Measurements from ENCODE around the gene OSBPL9.

The OSBPL9 gene

DNA sequence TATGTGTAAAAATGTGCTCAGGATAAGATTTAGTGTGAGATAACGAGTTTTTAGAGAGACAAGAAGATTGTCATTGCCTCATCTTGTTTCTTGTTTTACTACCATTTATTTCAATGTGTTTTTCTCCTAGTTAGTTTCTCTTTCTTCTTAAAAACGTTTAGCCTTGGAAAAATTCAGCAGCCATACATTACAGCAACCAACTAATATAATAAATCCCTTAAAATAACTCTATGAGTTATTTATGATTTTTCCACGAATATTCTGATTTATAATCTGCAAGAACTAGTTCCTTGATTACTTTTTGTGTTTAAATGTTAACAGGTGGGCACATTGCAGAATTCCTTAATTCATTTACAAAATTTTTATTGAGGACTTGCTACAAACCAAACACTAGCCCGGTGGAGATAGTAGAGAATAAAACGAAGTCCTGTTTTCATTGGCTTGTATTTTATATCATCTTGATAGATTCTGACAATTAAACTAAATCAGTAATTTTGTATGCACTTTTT, 118.9 kb downstream of the OSBPL9 start:
- no peak for DNase-seq (ENCODE audit: low read depth)

DNA sequence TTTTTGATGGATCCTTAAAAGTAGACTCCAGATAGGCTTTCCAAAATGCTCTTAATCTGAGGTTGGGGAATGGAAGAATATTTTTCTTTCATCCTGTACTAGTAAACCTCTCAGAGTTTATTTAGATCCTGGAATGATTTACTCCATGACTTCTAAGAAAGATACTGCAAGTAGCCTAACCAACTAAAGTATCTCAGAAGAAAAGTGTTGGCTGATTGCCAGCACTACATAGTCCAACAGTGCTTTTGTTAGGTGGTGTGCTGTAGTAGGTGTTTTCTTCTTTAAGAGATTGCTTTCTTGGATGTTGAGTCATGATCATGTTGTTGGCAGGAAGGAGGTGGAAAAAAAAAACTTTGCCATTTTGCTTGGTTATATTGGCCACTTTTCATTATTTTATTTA, 119.8 kb downstream of the OSBPL9 start:
- DNase-seq (ENCODE audit: low read depth), result no peak

DNA sequence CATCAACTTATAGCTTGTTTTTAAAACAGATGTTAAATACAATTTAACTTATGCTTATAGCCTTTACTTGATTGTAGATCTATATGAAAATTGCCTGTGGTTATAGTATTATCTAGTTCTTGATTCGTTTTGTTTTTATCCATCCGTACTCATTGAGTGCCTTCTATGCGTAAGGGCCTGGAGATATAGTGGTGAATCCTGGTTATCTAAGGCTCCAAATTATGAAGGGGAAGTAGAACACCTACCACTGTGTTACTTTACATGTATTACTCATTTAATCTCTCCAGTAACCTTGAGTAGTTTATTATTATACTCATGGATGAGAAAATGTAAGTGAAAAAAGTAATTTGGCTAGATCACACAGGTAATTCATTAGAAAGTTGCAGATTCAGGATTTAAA, 121.8 kb downstream of the OSBPL9 start:
- DNase-seq (ENCODE audit: low read depth), result no peak

DNA sequence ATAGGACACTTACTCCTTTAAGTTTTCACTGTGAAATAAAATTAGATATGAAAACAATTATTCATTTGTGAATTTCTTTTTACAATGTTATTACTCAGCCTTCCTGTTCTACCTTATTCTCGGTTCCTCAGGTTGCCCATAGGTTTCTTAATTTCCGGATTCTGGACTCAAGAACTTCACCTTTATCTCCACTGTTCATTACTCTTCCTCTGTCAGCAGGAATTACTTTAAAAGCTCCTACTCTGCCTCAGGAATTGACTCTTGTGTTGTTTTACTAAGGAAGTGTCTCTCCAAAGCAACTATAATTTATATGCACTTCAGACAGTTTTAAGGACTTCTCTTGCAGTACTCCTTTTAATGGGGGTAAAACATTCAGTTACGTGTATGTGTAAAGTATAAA, 123.8 kb downstream of the OSBPL9 start:
- DNase-seq (ENCODE audit: low read depth), result no peak

DNA sequence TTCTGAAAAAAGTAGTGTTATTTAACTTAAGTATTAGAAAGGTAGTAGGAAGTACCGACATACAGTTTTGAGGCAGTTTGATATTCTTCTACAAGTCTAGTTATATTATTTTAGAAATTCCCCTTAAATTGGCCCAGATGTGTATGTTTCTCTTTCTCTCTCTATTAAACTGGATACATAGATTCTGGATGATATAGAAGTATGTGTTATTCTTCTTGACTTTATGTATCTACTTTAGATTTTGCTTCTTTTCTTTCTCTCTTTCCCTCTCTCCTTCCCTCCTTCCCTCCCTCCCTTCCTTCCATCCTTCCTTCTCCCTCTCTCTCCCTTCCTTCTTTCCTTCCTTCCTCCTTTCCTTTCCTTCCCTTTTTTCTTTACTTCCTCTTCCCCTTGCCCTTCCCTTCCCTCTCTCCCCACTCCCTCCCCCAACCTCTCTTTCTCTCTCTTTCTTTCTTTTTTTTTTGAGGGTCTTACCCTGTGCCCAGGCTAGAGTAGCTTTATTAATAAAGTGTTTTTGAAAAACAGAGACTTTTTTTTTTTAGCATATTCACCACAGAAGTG, 124.3 kb downstream of the OSBPL9 start:
- DNase-seq (ENCODE audit: low read depth), result no peak

DNA sequence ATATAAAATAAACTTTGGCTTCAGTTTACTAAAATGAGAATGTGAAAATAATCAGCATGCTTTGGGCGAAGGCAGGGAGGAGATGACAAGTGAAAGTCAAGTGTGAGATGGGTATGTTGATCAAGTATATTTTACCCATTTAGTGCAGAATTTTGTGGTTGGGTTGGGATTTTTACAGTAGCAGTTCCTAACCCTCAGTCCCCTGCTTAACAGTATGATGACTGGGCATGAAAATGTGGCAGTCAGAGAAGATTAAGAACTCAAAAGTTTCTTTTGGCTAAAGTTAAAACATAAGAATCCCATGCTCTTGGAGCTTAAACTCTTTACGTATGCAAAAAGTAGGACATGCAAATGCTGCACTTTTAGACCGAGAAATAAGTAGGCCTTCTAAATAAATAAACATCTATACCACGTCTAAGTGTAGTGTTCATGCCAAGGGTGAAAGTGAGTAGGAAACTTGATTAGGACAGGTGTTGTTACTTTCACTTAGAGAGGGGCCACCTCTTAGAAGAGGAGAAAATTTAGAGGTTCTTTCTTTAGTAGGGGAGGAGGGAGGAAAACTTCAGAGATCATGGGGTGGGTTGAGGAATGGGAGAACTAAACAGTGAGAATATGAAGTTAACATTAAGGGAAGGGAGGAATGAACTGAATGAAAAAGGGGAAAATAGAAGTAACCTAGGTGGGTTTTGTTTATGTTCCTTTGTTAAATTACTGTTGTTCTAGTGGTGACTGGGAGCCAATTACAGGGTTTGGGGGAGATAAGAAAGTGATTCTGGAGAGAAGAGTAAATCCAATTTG, 127.8 kb downstream of the OSBPL9 start:
- no peak for DNase-seq (ENCODE audit: low read depth)

DNA sequence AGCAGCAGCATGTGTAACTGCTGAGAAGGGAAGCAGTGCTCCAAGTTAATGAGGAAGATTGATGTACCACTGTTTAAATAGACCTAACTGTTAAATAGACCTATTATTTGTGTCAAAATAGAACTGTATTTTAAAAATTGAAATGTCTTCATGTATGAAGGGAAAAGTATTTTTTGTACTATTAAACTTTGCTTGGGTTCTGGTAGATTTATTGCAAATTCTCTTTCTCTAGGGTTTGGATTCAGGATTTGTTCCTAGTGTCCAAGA, 128.3 kb downstream of the OSBPL9 start:
- DNase-seq (ENCODE audit: low read depth), result no peak

DNA sequence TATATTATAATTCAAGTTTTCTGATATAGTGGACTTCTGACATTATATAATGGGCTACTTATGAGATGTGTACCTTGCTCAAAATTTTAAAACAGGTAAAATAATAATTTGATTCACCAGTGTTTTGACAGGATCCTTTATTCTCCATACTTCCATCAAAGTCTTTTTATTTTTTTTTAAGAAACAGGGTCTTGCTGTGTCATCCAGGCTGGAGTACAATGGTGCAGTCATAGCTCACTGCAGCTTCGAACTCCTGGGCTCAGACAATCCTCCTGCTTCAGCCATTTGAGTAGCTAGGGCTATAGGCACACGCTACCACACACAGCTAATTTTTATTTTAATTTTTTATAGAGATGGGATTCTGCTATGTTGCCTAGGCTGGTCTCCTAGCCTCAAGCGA, 132.3 kb downstream of the OSBPL9 start:
- DNase-seq (ENCODE audit: low read depth), result no peak

DNA sequence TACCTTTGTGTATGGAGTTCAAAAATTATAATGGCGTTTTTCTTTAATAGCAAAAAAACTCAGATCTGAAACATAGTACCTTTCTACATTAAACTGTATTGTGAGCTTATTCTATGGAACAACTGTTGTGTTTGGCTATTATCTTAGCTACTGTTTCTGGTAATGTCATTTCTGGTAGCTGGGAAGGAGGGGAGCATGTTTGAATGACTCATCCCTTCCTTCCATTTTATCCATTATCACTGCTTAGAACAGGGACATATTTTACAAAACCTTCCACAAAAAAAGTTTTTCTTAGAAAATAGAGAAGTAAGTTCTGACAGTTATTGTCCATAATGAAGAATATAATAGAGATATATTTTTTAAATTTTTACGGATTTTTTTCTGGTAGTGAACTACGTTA, 133.3 kb downstream of the OSBPL9 start:
- DNase-seq (ENCODE audit: low read depth), result no peak

DNA sequence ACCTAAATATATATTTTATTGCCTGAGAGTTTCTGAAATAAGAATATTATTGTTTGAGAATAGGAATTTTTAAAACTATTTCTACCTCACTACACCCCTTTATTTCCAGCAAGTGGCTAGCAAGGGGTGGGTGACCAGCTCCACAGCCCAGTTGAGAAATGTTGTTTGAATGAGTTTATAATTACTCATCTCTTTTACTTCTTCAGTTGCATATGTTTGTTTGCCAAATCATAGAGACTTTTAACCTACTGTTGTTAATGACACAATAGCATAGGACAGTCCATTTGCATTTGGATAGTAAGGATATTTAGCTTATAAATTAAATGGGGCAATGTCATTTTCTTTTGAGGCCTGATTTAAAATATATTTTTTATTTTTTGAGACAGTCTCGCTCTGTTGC, 133.8 kb downstream of the OSBPL9 start:
- no peak for DNase-seq (ENCODE audit: low read depth)

DNA sequence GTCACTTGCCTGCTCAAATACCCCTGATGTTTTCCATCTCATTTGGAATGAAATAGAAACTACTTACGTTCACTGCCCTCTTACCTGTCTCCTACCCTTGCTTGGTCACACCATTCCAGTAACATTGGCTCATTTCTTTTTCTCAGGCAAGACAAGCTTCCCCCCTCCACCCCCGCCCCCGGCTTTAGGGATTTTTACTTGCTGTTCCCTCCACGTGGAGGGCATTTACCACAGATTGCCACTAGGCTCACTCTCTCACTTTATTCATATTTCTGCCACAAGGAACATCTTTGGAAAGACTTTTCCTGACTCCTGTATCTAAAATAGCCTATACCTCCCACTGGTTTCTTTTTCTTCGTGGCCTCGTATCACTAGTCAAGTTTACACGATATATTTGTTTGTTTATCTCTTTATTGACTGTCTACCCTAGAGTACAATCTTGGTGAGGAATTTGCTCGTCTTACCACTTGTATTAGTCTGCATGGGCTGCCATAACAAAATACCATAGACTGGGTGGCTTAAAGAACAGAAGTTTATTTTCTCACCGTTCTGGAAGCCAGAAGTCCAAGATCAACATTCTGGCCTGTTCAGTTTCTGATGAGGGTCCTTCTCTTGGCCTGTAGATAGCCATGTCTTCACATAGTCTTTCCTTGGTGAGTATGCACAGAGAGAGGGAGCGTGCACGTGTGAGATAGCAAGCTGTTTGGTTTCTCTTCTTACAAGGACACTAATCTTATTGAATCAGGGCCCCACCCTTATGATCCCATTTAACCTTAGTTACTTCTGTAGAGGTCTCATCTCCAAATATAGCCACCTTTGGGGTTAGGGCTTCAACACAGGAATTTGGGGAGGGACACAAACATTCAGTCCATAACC, 135.4 kb downstream of the OSBPL9 start:
- DNase-seq (ENCODE audit: low read depth), result no peak

DNA sequence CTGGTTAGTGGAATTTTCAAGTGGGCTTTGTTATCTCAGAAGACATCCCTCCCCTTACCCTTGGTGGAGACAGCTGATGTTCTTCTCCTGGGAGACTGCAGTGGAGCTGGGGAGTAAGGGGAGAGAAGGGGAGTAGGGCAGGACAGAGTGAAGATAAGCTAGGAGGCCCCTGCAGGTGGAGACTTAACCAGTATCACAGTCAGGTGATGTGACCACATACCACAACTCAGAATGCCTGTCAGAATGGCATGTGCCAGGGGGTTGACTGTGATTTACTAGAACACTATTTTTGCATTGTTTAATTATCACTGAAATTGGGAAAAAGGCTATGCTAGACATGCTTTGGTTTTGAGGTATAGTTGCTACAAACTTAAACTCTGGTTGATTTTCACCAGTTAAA, 137.1 kb downstream of the OSBPL9 start:
- no peak for DNase-seq (ENCODE audit: low read depth)

DNA sequence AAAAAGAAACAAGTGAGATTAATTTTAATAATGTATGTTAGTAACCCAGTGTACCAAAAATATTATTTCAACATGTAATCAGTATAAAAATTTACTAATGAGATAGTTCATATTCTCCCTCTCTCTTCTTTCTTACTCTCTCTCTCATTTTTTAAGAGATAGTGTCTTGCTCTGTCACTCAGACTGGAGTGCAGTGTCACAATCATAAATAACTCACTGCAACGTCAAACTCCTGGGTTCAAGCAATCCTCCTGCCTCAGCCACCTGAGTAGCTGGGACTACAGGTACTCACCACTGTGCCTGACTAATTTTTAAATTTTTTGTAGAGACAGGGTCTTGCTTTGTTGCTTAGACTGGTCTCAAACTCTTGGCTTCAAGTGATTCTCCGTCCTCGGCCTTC, 137.8 kb downstream of the OSBPL9 start:
- DNase-seq (ENCODE audit: low read depth), result no peak

DNA sequence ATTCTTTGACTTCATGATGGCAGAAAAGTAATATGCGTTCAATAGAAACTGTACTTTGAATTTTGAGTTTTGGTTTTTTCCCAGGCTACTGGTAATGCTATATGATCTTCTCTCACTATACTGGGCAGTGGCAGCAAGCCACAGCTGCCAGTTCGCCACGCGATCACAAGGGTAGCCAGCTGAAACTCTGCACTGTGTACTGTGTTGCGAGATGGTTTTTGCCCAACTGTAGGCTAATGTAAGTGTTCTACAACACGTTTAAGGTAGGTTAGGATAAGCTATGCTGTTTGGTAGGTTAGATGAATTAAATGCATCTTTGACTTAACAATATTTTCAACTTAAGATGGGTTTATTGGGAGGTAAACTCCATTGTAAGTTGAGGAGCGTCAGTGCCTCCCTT, 138.5 kb downstream of the OSBPL9 start:
- no peak for DNase-seq (ENCODE audit: low read depth)

DNA sequence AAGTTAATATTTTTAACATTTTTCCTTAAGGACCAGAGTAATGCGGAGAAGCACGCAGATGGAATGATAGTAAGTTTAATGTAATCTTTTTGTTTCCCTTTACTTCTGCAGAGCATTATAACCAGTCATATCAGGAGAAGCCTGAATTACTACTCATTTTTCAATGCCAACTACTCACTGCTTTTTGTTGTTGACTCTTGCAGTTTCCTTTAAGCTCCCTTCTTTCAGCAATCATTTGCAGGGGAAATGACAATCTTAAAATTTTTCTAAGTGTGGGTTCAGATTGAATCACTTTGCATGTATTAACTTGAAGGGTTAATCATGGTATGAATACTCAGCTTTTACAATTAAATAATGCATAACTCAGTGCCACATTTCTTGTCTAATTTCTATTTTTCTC, 139.4 kb downstream of the OSBPL9 start:
- DNase-seq (ENCODE audit: low read depth), result no peak

DNA sequence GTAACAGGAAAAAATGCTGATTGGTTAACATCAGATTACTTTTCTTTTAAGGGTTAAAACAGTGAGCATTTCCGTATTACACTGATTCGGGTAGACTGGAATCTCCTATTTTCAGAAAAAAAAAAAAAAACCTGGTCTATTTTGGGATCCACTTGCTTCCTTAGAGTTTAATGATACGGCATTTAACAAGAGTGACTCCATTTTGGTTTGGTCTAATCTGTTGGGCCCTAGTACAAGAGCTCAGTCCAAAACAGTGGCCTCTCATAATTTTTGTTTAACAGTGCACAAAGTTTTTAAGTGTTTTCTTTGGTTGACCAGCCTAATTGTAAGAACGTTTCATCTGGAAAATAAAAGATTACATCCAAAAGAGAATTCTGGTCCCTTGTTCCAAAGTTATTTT, 141.4 kb downstream of the OSBPL9 start:
- DNase-seq (ENCODE audit: low read depth), result no peak

DNA sequence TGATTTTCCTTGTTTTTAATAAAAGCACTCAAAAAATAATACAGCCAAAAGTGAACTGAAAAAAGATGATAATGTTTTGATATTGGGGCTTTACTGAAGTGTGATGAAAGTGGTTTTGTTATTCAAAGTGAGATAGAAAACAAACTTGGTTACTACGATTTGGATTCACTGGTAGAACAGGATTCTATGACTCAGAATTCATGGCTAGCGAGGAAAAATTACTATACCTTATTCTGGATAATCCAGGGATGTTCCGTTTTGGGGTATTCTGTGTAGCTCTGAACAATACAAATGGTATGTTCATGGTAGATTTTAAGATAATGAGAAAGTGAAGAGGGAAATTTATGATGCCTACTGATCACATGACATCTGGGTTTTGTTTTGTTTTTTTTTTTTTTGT, 144.0 kb downstream of the OSBPL9 start:
- DNase-seq (ENCODE audit: low read depth), result no peak

DNA sequence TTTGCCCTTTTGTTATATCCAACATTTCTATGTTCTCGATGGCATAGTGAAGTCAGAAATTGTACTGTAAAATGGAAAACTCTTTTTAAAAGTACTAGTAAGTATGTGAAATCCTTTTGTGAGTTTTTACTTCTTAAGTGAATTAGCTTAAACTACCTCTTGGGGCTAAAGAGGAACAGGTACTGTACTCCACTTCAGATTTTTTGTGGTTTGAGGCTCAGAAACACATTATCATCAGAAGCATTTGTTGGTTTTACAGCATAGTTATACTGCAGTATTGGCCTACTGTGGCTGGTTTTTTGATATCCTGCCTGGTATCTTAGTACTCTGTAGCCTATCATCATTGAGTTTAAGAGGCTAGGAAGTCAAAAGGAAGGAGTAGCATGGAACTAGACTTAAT, 144.5 kb downstream of the OSBPL9 start:
- DNase-seq (ENCODE audit: low read depth), result no peak

DNA sequence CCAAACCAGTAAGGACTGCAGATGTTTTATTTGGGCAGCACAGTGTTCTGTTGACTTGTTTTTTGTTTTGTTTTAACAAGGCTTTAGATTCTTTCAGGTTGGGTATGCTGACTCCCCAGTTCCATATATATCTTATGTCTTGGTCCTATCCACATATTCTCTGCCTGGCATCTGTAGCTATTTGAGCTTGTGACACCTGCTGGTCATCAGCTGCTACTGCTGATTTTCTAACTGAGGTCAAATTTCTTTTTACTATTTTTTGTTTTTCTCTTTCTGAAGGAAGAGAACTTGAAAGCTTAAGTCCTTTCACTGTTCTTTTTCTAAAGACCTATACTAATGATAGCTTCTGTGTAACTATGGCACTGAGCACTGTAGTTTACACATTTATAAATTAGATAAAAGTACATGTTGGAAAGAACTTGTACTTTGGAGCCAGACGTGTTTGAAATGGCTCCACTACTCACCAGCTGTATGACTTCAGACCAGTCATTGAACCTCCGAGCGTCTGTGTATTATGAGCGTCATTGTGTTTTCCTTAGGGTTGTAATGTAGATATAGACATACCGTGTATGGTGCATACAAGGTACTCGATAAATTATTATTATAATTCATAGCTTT, 152.2 kb downstream of the OSBPL9 start:
- DNase-seq (ENCODE audit: low read depth), result no peak

DNA sequence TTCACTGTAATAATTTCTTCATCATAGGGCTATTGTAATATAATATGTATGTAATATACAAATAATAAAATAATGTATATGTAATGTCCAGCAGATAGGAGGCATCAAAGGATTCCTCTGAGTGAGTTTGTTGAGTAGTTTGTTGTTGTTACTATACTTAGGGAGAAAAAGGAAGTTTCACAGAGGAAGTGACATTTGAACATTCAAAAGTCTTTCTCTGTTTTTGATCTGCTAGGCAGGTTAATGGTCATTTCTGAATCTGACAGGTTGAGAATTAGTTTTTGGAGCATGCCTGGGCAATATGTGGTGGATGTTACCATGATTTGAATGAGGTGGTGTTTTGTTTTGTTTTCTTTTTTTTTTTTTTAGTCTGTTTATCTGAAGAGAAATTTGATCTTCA, 159.5 kb downstream of the OSBPL9 start:
- DNase-seq (ENCODE audit: low read depth), result no peak

DNA sequence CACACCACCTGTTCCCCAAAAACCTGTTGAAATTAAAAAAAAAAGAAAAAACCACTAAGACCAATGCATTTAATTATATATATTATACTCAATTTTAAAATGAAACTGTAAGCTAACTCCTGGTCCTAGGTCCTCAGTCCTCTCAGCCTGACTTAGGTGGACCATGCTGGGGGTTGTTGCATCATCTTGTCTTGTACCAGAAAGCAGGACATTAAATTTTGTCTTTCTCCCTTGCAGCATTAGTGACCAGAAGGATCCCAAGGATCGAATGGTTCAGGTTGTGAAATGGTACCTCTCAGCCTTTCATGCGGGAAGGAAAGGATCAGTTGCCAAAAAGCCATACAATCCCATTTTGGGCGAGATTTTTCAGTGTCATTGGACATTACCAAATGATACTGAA, 164.0 kb downstream of the OSBPL9 start:
- DNase-seq (ENCODE audit: low read depth), result no peak

DNA sequence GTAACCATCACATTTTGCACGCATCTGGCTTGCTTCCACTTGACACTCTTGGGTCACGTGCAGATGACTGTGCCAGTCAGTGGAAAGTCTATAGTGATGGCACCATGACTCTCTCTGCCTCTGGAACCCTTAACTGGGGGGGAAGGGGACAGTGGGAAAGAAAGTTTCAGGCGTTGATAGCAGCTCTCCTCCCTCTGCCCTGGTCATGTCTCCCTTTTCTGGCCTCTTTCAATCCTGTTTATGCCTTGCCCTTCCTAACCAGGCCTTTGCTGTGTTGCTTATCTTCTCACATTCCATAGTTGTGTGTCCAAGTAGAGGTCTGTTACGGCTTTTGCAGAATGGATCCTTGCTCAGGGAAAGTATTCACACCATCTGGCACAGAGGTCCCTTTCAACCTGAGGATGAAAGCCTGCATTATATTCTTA, 168.1 kb downstream of the OSBPL9 start:
- DNase-seq (ENCODE audit: low read depth), result no peak

DNA sequence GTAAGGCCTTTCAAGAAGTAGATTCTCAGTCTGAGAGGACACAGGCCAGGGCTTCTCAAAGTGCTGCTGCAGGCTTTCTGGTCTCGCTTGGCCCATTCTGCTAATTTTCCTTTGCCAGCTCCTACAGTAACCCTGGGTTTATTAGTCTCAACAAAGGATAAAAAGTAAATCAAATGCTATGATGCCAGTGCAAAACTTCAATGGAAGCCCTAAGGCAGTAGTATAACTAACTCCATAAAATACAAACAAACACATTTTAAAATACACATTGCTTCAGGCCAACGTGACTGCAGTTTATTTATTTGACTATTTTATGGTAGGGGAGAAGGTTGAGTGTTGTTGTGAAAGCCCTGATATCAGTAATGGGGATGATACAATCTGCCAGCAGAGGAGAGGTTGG, 172.0 kb downstream of the OSBPL9 start:
- DNase-seq (ENCODE audit: low read depth), result no peak
